ENCODE results near the gene FNDC11. TPM values are rescaled to one million over a fixed set of nuclear protein-coding genes. Genes with fewer than 3 reads are reported as not detected.

FNDC11 gene
- total and polyA plus RNA-seq, 2 donors (not counting 3 experiments of a cell fraction or from before 2014, with no cell fraction given) = 0.71 to 1.9 TPM

GRCh38 chr20:63529180-63529860 lies 24.6 kb upstream of the FNDC11 start:
- FAIRE-seq (no peak), DNase-seq (ENCODE audit: low read depth, low spot score) (no peak)
- dilution Hi-C loops (cut with MboI; ENCODE audit: extremely low pct_ligation_motif_present, low sequenced_read_pairs) (no loop called here), intact Hi-C loops (cut with micrococcal nuclease) (no loop called here)
- Histone ChIP-seq H3K9ac (replicated peaks; ENCODE audit: extremely low read depth, insufficient read depth, low read length) (no peak overlapping the region), H3K4me3 (replicated peaks in 1 of 3; ENCODE audit: insufficient read depth in 1 of 3, low read depth in 1 of 3, low read length in 3 of 3) (no peak overlapping the region), H3K79me2 (ENCODE audit: control insufficient read depth, insufficient read depth, low read length) (no peaks in the 10 kb centered on the region), H3K4me2 (ENCODE audit: insufficient read depth, low read length) (no peak overlapping the region), H3K27ac (ENCODE audit: insufficient read depth, low read depth, low read length) (no peak overlapping the region), H3K36me3 (ENCODE audit: control insufficient read depth in 2 of 2, extremely low read depth in 1 of 2, insufficient read depth in 2 of 2, low read length in 2 of 2) (no peaks in the 10 kb centered on the region), H3K9me3 (replicated peaks; ENCODE audit: control insufficient read depth, insufficient read depth, low read length) (no peaks in the 10 kb centered on the region), H3K4me1 (ENCODE audit: control insufficient read depth, extremely low read depth, insufficient read depth, low read length) (no peaks in the 10 kb centered on the region), H2AFZ (ENCODE audit: low read depth, low read length) (no peak overlapping the region), H4K20me1 (replicated peaks; ENCODE audit: control insufficient read depth, extremely low read depth, insufficient read depth, low read length) (no peaks in the 10 kb centered on the region), H3K9me1 (replicated peaks; ENCODE audit: control insufficient read depth, extremely low read depth, insufficient read depth, low read length) (no peaks in the 10 kb centered on the region), H3K27me3 (ENCODE audit: control insufficient read depth in 2 of 2, insufficient read depth in 2 of 2, low read length in 2 of 2) (no peaks in the 10 kb centered on the region)
- ChIA-PET CTCF (interaction anchor here (0.8 to 3.2 kb wide), 3 partner anchors 8 to 451 kb away, joined by 3 to 12 read pairs (median 4); partner anchors contain the start of genes PPDPF, PRPF6 and PTK6), POLR2A (interaction anchor here (1.4 kb wide), 1 partner anchor 9 kb away, joined by 9 read pairs; the partner anchor contains the start of gene PPDPF)
- no TSS peak for BruUV-seq (replicated peaks)
- TF ChIP-seq POLR2A (IDR thresholded peaks at IDR 0.05; ENCODE audit: low read depth, low read length) (no peak), MAX (IDR thresholded peaks at IDR 0.05; ENCODE audit: insufficient read depth, insufficient read length) (no peak)

GRCh38 chr20:63529861-63530787 lies 23.8 kb upstream of the FNDC11 start:
- H3K9ac ChIP-seq (replicated peaks; ENCODE audit: extremely low read depth, insufficient read depth, low read length) = no peak overlapping the region
- H3K27ac ChIP-seq (ENCODE audit: insufficient read depth, low read depth, low read length) = no peak overlapping the region
- BruUV-seq (replicated peaks) = no TSS peak
- no peak overlapping the region for H3K4me3 ChIP-seq (replicated peaks in 1 of 3; ENCODE audit: insufficient read depth in 1 of 3, low read depth in 1 of 3, low read length in 3 of 3)
- H3K36me3 ChIP-seq (ENCODE audit: control insufficient read depth in 2 of 2, extremely low read depth in 1 of 2, insufficient read depth in 2 of 2, low read length in 2 of 2) = no peaks in the 10 kb centered on the region
- H3K79me2 ChIP-seq (ENCODE audit: control insufficient read depth, insufficient read depth, low read length) = no peaks in the 10 kb centered on the region
- no peak overlapping the region for H2AFZ ChIP-seq (ENCODE audit: low read depth, low read length)
- H3K9me1 ChIP-seq (replicated peaks; ENCODE audit: control insufficient read depth, extremely low read depth, insufficient read depth, low read length) = no peaks in the 10 kb centered on the region
- dilution Hi-C loops (cut with MboI; ENCODE audit: extremely low pct_ligation_motif_present, low sequenced_read_pairs) = no loop called here
- H3K9me3 ChIP-seq (replicated peaks; ENCODE audit: control insufficient read depth, insufficient read depth, low read length) = no peaks in the 10 kb centered on the region
- H4K20me1 ChIP-seq (replicated peaks; ENCODE audit: control insufficient read depth, extremely low read depth, insufficient read depth, low read length) = no peaks in the 10 kb centered on the region
- DNase-seq (ENCODE audit: low read depth, low spot score) = no peak
- intact Hi-C loops (cut with micrococcal nuclease) = no loop called here
- no peak for FAIRE-seq
- CTCF ChIA-PET = interaction anchor here (0.8 to 3.2 kb wide), 2 partner anchors 8 to 10 kb away, joined by 4 to 12 read pairs; partner anchors contain the start of genes PPDPF and PTK6
- TF ChIP-seq POLR2AphosphoS5 (IDR thresholded peaks at IDR 0.05; ENCODE audit: insufficient read depth, low read depth, low read length) (no peak), EZH2 (IDR thresholded peaks at IDR 0.05; ENCODE audit: borderline replicate concordance, low read depth, low read length, severe bottlenecking) (no peak), MYC (IDR thresholded peaks at IDR 0.05; ENCODE audit: low read depth, low read length) (no peak), GATA2 (IDR thresholded peaks at IDR 0.05; ENCODE audit: insufficient read depth, insufficient read length, low read depth, low read length) (no peak), POLR2A (IDR thresholded peaks at IDR 0.05; ENCODE audit: low read depth, low read length) (no peak), FOS (IDR thresholded peaks at IDR 0.05; ENCODE audit: borderline replicate concordance, insufficient read depth, low read length) (no peak), JUN (IDR thresholded peaks at IDR 0.05; ENCODE audit: borderline replicate concordance, insufficient read depth, insufficient read length, low read depth) (no peak), CTCF (IDR thresholded peaks at IDR 0.05; ENCODE audit: extremely low read depth in 1 of 2, insufficient read depth in 1 of 2, low read depth in 1 of 2, low read length in 2 of 2) (no peak), MAX (IDR thresholded peaks at IDR 0.05; ENCODE audit: insufficient read depth, insufficient read length) (no peak)
- POLR2A ChIA-PET = interaction anchor here (1.4 kb wide), 1 partner anchor 10 kb away, joined by 9 read pairs; the partner anchor contains the start of gene PPDPF
- no peaks in the 10 kb centered on the region for H3K27me3 ChIP-seq (ENCODE audit: control insufficient read depth in 2 of 2, insufficient read depth in 2 of 2, low read length in 2 of 2)
- H3K4me1 ChIP-seq (ENCODE audit: control insufficient read depth, extremely low read depth, insufficient read depth, low read length) = no peaks in the 10 kb centered on the region
- H3K4me2 ChIP-seq (ENCODE audit: insufficient read depth, low read length) = no peak overlapping the region

All from endothelial cell of umbilical vein (primary cell).